ENCODE results near the gene OSBPL9. TPM values are rescaled to one million over a fixed set of nuclear protein-coding genes. Genes with fewer than 3 reads are reported as not detected.

The OSBPL9 gene
- polyA plus RNA-seq, 1 donor (not counting 4 experiments of a cell fraction or from before 2014, with no cell fraction given): 62.7 TPM

DNA sequence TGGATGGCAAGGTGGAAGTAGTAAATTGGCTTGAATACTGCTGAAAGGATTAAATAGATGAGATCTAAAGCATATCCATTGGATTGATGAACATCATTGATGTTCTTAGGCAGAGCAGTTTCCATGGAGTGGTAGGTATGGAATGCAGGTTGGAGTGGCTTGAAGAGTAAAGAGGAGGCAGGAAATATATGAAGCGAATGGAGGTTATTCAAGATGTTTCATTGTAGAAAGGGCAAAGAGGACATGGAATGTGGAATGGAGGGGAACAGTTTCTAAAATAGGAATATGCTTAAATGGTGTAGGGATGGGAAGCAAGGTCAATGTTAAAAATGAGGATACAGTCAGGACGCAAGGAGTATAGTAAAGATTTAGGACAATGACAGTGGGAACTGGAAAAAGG, 6.1 kb downstream of the OSBPL9 start:
- peak; percentile 26 for FAIRE-seq
- Histone ChIP-seq H3K9me1 (ENCODE audit: control insufficient read depth, extremely low read depth, insufficient read depth, low read length) (no peaks in the 10 kb centered on the region), H2AFZ (ENCODE audit: control insufficient read depth, low read length) (no peak overlapping the region), H4K20me1 (ENCODE audit: control insufficient read depth, extremely low read depth, insufficient read depth, low read length) (no peaks in the 10 kb centered on the region), H3K4me3 (ENCODE audit: control insufficient read depth in 2 of 3, extremely low read depth in 1 of 3, insufficient read depth in 2 of 3, low read depth in 1 of 3, low read length in 3 of 3) (no peak overlapping the region), H3K27me3 (ENCODE audit: control insufficient read depth, extremely low read depth, insufficient read depth, low read length) (no peaks in the 10 kb centered on the region), H3K79me2 (ENCODE audit: control insufficient read depth, insufficient read depth, low read length) (peaks cover 71% of the 10 kb centered on the region), H3K4me1 (ENCODE audit: control insufficient read depth, extremely low read depth, insufficient read depth, low read length) (peaks cover 28% of the 10 kb centered on the region), H3K4me2 (ENCODE audit: control insufficient read depth, extremely low read depth, insufficient read depth, low read depth, low read length) (peak overlapping the region; percentile 69), H3K36me3 (ENCODE audit: control insufficient read depth in 2 of 2, extremely low read depth in 1 of 2, insufficient read depth in 2 of 2, low read length in 2 of 2) (no peaks in the 10 kb centered on the region), H3K9ac (ENCODE audit: control insufficient read depth, extremely low read depth, insufficient read depth, low read length) (no peak overlapping the region), H3K9me3 (ENCODE audit: control insufficient read depth, low read depth, low read length) (no peaks in the 10 kb centered on the region), H3K27ac (ENCODE audit: control insufficient read depth, insufficient read depth, low read length) (peak overlapping the region; percentile 75)
- dilution Hi-C loops (cut with MboI; ENCODE audit: extremely low pct_ligation_motif_present, low sequenced_read_pairs): no loop called here
- no peak for TF ChIP-seq CTCF (optimal IDR thresholded peaks at IDR 0.05 in 1 of 3, IDR thresholded peaks at IDR 0.05 in 1 of 3, conservative IDR thresholded peaks at IDR 0.05 in 1 of 3; ENCODE audit: extremely low read depth in 1 of 3, insufficient read depth in 2 of 3, low read length in 3 of 3)
- no peak for TF ChIP-seq EZH2 (IDR thresholded peaks at IDR 0.05; ENCODE audit: low read length)
- no peak for DNase-seq (ENCODE audit: low read depth, low spot score)

DNA sequence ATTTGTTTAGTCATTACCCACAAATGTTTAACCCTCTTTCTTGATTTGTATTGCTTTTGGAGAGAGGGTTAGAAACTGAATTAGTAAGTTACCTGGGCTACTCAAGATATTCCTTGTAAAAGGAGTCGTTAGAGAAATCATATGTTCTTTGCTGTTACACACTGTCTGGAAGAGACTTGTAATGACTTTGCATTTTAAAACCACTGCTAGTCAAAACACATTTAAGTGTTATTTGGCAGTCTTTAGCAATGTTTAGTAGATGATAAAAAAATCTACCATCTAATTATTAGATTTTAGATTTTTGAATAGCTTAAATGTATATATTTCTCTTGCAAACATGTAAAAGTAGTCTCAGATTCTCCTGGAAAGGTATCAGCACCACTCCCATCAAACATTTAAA, 6.6 kb downstream of the OSBPL9 start:
- Histone ChIP-seq H3K4me3 (ENCODE audit: control insufficient read depth in 2 of 3, extremely low read depth in 1 of 3, insufficient read depth in 2 of 3, low read depth in 1 of 3, low read length in 3 of 3) (no peak overlapping the region), H3K4me2 (ENCODE audit: control insufficient read depth, extremely low read depth, insufficient read depth, low read depth, low read length) (no peak overlapping the region), H3K36me3 (ENCODE audit: control insufficient read depth in 2 of 2, extremely low read depth in 1 of 2, insufficient read depth in 2 of 2, low read length in 2 of 2) (no peaks in the 10 kb centered on the region), H3K27ac (ENCODE audit: control insufficient read depth, insufficient read depth, low read length) (no peak overlapping the region), H4K20me1 (ENCODE audit: control insufficient read depth, extremely low read depth, insufficient read depth, low read length) (no peaks in the 10 kb centered on the region), H3K9me3 (ENCODE audit: control insufficient read depth, low read depth, low read length) (no peaks in the 10 kb centered on the region), H3K4me1 (ENCODE audit: control insufficient read depth, extremely low read depth, insufficient read depth, low read length) (peaks cover 31% of the 10 kb centered on the region), H3K79me2 (ENCODE audit: control insufficient read depth, insufficient read depth, low read length) (peaks cover 69% of the 10 kb centered on the region), H2AFZ (ENCODE audit: control insufficient read depth, low read length) (no peak overlapping the region), H3K9ac (ENCODE audit: control insufficient read depth, extremely low read depth, insufficient read depth, low read length) (no peak overlapping the region), H3K9me1 (ENCODE audit: control insufficient read depth, extremely low read depth, insufficient read depth, low read length) (no peaks in the 10 kb centered on the region), H3K27me3 (ENCODE audit: control insufficient read depth, extremely low read depth, insufficient read depth, low read length) (no peaks in the 10 kb centered on the region)
- FAIRE-seq (no peak), DNase-seq (ENCODE audit: low read depth, low spot score) (no peak)
- TF ChIP-seq CTCF (optimal IDR thresholded peaks at IDR 0.05 in 1 of 3, IDR thresholded peaks at IDR 0.05 in 1 of 3, conservative IDR thresholded peaks at IDR 0.05 in 1 of 3; ENCODE audit: extremely low read depth in 1 of 3, insufficient read depth in 2 of 3, low read length in 3 of 3) (no peak), EZH2 (IDR thresholded peaks at IDR 0.05; ENCODE audit: low read length) (no peak)
- dilution Hi-C loops (cut with MboI; ENCODE audit: extremely low pct_ligation_motif_present, low sequenced_read_pairs): no loop called here

All from keratinocyte (primary cell).